Measurements from ENCODE around the gene SH3GLB2. TPM values are rescaled to one million over a fixed set of nuclear protein-coding genes. Genes with fewer than 3 reads are reported as not detected.
A peak's percentile ranks its signal among the peaks of the same experiment; 100 is the strongest.
"Not testable (repeated sequence)": the region's sequence is repeated elsewhere in the genome, so short reads cannot be mapped to it uniquely, and the experiment has no call there.

SH3GLB2 gene
- total RNA-seq, 1 experiment from 2014 or later = 25.2 TPM

DNA sequence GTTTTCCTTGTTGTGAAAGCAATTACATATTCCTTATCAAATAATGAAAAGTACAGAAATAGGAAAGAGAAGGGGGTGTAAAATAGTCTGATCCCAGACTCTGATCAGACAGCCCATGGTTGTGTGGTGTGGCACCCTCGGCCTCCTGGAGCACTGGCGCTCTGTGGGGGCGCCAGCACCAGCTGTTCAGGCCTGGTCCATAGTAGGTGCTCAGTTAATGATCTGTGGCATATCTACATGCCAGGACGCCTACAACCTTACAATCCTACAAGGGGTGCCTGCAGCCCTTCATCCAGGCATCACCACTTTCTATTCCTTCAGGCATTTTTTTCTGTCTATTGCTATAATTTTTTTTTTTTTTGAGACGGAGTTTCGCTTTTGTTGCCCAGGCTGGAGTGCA is 24.9 kb upstream of the SH3GLB2 start:
- DNase-seq (ENCODE audit: low read depth) = no peak

- no peak for DNase-seq (ENCODE audit: low read depth)
Observed at GRCh38 chr9:129052592-129052991, 24.5 kb upstream of the SH3GLB2 start.

DNA sequence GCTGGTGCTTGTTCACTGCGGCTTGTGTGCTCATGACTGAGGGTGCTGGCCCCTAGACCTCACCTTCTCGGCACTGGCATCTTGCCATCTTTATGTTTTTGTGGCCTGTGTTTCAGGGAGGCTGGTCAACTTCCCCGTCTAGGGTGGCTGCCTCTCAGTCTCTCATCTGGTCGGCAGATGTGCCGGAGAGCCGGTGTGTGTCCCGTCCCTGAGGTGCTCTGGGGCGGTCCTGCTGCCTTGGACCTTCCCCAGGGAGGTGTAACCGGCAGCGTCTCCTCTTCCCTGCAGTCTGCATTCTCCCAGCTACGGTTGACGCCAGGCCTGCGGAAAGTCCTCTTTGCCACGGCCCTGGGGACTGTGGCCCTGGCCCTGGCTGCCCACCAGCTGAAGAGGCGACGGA is 13.9 kb upstream of the SH3GLB2 start:
- DNase-seq (ENCODE audit: low read depth) = no peak

DNA sequence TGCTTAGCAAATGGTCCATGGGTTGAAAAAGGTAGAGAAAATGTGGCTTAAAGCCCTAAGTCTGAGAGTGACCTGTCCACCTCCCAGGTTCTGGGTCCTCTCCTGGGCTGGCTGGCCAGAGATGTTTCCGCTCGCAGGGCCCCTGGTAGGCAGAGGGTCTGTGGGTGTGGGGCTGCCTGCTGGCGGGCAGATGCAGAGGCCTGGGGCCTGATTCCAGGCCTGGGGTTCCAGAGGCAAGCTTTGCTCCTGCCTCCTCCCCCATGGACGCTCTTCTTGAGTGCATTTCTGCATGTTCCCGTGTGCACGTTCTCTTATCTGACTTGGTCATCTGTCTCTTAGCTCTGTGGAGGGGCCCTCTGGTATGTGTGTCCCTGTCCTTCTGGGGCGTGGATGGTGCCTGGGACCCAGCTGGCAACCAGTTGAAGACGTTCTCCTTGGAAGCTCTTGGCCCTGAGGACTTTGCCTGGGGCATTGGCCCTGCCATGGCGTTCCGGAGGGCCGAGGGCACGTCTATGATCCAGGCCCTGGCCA is 12.0 kb upstream of the SH3GLB2 start:
- DNase-seq (ENCODE audit: low read depth) = no peak

DNA sequence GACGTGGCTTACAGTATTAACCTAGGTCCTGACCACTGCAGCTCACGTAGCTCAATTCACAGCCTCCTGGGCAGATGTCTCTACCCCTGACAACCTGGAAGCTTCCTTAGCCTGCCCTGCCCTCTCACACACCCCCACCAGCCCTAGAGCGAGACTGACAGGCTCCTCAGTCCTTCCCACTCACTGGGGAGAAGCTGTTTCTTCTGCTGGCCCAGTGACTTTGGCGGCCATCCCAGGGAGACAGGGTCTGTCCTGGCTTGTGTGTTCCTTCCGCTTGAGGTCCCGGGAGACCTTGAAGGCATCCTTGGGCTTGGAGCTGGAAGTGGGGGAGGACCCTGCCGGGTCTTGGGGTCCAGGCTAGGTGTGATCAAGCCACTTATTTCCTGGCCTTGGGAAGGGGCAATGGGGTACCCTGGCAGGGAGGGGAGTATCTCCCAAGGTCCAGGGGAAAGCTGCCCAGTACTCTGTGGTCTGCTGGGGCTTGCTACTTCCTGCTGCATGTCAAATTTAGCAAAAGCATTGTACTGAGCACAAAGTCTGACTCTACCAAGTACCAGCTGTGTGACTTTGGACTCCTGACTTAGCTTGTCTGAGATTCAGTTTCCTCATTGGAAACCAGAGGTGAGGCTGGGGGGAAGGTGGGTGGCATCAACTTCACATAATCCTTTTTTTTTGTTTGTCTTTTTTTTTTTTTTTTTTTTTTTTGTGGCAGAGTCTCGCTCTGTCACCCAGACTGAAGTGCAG is 10.2 kb upstream of the SH3GLB2 start:
- no peak for DNase-seq (ENCODE audit: low read depth)

- no peak for DNase-seq (ENCODE audit: low read depth)
Observed at GRCh38 chr9:129037767-129038098, 9.6 kb upstream of the SH3GLB2 start.

DNA sequence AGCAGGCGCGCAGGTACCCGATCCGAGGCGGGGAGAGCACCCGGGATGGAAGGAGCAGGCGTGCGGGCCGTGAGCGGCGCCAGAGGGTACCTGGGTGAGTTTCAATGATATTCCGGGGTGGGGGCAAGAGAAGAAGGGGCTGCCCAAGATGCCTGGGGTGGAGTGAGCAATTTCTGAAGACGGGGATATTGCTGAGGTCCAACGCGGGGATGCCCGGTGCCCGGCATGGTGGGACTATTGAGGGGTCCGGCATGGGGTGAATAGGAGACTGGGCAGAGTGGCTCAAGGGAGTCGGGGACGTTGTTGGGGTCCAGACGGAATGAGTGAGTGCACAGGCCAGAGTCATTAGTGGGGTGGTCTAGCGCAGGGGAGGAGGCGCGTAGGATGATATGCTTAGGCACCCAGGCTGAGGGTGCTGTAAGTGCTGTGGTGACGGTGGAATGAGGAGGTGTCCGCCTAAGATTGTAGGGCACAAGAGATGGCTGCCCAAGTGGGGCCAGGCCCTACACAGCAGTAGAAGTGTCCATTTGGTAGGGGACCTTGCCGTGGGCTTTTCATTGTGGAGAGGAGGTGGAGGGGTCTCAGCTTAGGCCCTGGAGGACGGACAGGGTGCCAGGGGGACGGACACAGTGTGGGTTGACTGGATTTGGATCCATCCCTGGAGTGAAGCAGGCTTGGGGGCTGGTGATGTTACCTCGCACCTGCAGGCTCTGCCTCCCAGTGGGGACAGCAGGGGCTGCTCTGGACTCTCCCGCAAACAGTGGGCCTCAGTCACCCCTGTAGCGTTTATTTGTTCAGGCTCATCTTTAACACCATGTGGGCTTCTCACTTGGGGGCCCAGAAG is 9.0 kb upstream of the SH3GLB2 start:
- DNase-seq (ENCODE audit: low read depth) = no peak

GRCh38 chr9:129036241-129036922 is 8.3 kb upstream of the SH3GLB2 start, which contains the start of gene MIGA2:
TSS of gene MIGA2 (plus strand) at chr9:129036626. CDS start at chr9:129040595, 3,969 bp downstream.
- DNase-seq (ENCODE audit: low read depth) = peak; percentile 99

GRCh38 chr9:129035838-129036237 is 7.7 kb upstream of the SH3GLB2 start:
- not testable (repeated sequence) for DNase-seq (ENCODE audit: low read depth)

GRCh38 chr9:129033216-129033615 is 5.1 kb upstream of the SH3GLB2 start:
- DNase-seq (ENCODE audit: low read depth) = no peak

GRCh38 chr9:129032541-129033159 is 4.5 kb upstream of the SH3GLB2 start:
- no peak for DNase-seq (ENCODE audit: low read depth)

GRCh38 chr9:129031514-129031913 is 3.4 kb upstream of the SH3GLB2 start:
- no peak for DNase-seq (ENCODE audit: low read depth)

GRCh38 chr9:129030191-129030590 is 2.1 kb upstream of the SH3GLB2 start:
- no peak for DNase-seq (ENCODE audit: low read depth)

DNA sequence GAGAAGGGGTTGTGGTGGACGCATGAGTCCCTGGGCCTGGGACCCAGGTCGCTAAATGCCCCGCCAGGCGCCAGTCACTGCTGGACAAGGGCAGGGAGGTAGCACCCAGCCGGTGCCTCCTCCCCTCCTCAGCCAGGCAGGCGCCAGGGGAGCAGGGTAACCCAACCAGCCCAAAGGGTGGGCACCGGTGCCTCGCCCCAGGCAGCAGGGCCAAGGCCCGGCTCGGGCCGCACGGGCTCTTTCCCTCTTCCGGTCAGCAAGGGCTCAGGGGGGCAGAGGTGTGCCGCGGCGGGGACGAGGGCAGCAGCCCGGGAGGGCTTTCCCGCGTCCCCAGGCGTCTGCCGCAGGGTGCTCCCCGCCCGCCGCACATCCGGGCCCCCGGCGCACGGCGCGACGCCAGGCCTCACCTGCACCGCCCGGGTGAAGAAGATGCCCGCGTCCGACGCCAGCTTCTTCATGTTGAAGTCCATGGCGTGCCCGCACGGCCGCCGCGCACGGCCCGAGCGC is 393 bp downstream of the SH3GLB2 start:
- peak; percentile 31 for DNase-seq (ENCODE audit: low read depth)

DNA sequence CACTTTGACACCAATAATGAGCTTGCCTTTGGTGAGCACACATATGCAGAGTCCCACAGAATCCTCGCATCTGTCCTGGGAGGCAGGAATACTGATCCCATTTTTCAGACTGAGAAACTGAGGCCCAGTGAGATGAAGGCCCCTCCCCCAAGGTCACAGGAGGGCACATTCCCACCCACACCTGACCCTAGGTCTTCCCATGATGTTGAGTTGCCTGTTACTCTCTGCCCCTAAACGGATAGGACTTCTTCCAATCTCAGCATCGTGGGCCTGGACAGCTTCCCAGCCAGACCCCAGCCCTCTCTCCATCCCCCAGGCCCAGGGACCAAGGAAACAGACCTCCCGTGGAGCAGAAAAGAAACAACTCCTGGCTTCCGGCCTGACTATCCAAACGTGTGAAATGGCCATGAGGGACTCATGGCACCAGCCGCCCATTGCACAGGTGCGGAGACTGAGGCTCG is 877 bp downstream of the SH3GLB2 start:
- no peak for DNase-seq (ENCODE audit: low read depth)

DNA sequence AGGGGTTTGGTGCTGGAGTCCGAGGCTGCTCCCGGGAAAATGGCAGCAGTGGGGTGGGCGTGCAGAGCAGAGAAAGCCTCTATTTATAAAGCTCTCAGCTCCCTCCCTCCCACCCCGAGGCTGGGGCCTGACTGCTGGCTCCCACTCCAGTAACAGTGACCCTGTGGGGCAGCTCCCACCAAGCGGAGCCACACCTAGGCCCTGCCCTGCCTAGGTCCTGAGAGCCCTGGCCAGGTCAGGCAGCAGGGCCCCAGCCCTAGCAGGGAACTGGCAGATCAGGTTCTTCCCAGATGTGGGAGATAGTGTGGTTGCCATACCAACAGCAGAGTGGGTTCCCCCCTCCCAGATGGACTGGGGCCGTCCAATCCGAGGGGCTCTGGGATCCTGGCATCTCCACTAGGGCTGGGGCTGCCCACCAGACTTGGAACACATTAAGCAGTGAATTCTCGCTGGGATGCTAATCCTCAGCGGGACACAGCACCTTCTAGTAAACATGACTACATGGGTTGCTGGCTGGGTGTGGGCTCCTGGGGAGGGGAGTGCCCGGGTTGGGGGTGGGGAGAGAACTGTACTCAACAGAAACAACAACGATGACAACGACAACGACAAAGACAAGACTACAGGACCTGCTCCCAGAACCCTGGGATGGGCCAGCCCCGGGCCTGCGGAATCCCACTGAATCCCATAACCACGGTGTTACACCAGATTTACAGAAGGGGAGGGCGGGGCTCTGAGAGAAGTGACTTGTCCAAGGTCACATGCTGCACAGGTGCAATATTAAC is 1.5 kb downstream of the SH3GLB2 start:
- peak; percentile 16 for DNase-seq (ENCODE audit: low read depth)

DNA sequence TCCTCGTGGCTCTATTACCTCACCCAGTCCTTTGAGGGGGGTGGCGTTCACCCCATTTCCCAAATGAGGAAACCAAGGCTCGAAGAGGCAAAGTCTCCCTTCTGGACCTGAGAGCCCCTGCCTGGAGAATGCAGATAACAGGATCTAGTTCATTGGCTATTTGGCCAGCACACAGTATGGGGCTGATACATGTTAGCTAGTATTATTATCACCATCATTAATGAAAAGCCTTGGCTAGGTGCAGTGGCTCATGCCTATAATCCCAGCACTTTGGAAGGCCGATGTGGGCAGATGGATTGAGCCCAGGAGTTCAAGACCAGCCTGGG is 4.3 kb downstream of the SH3GLB2 start:
- DNase-seq (ENCODE audit: low read depth) = no peak

- DNase-seq (ENCODE audit: low read depth) = peak; percentile 85
Observed at GRCh38 chr9:129023036-129023907, 4.9 kb downstream of the SH3GLB2 start.

GRCh38 chr9:129022037-129022436 is 6.1 kb downstream of the SH3GLB2 start:
- DNase-seq (ENCODE audit: low read depth) = no peak

DNA sequence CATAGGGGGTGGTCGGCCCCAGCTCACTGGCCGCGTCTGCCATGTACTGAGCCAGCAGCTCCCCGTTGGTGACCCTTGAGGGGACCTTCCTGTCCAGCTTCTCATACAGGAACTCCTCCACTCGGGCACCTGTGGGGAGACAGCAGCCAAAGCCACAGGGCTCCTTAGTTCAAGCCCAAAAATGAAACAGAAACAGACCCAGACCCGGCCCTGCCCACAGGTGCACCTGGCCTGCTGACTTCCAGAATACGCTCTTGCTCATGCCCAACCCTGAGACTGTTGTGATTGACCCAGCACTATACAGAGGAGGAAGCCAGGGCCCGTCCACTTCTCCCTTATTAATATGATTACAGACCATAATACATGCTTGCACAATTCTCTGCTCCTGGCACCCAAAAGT is 7.0 kb downstream of the SH3GLB2 start:
- no peak for DNase-seq (ENCODE audit: low read depth)
